ENCODE data around the gene ATP6V1B1. TPM values are rescaled to one million over a fixed set of nuclear protein-coding genes. Genes with fewer than 3 reads are reported as not detected.

Gene ATP6V1B1
- total and polyA plus RNA-seq, 9 of the 15 experiments (the other 6 are each of a cell fraction or from before 2014, with no cell fraction given) = not detected

DNA sequence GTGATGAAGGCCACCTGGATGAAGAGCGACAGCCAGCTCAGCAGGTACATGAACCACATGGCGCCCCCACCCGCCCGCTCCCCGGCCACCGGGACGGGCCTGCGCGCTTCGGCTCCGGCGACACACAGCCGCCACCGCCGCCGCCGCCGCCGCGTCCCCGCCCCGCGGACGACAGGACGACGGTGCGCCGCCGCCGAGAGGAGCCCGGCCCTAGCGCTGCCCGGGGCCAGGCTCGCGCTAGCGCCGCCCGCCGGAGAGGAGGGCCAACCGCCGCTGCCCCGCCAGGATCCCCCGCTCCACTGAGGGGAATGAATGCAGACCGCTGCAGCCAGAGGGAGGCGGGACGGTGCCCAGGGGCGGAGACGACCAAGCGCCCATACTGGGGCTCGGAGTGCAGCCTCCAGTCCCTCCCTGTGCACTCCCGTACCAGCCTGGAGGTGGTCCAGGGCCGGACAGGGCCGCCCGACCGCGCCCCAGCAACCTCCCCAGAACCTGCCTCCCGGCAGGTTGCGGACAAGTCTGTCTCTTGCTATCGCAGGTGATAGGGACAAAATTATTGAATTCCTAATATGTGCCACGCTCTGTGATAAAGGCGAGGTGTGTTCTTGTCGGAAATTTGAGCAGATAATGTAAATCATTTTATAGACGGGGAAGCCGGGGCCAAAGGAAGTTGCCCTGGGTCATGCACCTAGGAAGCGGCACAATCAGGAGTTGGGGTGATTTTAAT lies 59.2 kb downstream of the ATP6V1B1 start, which contains the start of gene TEX261:
Gene TEX261 (minus strand): TSS at position 175 of the 727 bp plus-strand sequence. CDS start 116 bp downstream, at position 59.
- Histone ChIP-seq H3K36me3 (ENCODE audit: control insufficient read depth, insufficient read depth, low read length) (peaks cover 30% of the 10 kb centered on the region), H3K4me3 (peak within 1 kb of the TSS; percentile 87), H3K27ac (ENCODE audit: extremely low read depth, low read depth, low read length) (peak within 1 kb of the TSS; percentile 65), H2AFZ (ENCODE audit: low read depth, low read length) (peak within 1 kb of the TSS; percentile 100), H3K9me1 (ENCODE audit: control insufficient read depth, insufficient read depth, low read length) (no peaks in the 10 kb centered on the region), H4K20me1 (replicated peaks; ENCODE audit: control insufficient read depth, insufficient read depth, low read length) (peaks cover 9% of the 10 kb centered on the region; the same call in 1 of the 2 replicates), H3K4me2 (ENCODE audit: insufficient read depth, low read length) (peak within 1 kb of the TSS; percentile 96), H3K9ac (ENCODE audit: insufficient read depth in 1 of 2, low read depth in 2 of 2, low read length in 2 of 2) (peak within 1 kb of the TSS; percentile 76 to 99), H3K9me3 (replicated peaks; ENCODE audit: control insufficient read depth, insufficient read depth, low read depth, low read length) (no peaks in the 10 kb centered on the region), H3K4me1 (replicated peaks in 1 of 2; ENCODE audit: control insufficient read depth in 2 of 2, insufficient read depth in 2 of 2, low read length in 2 of 2) (peaks cover 12 to 22% of the 10 kb centered on the region in 2 experiments; a peak in 4 of 5 replicates), H3K27me3 (ENCODE audit: control insufficient read depth in 2 of 2, insufficient read depth in 2 of 2, low read length in 2 of 2) (no peaks in the 10 kb centered on the region), H3K79me2 (ENCODE audit: control insufficient read depth, insufficient read depth, low read length) (peaks cover 20% of the 10 kb centered on the region)
- FAIRE-seq (peak; percentile 58), DNase-seq (ENCODE audit: extremely low read depth in 1 of 4, low spot score in 3 of 4) (peak; percentile 91 to 92 (median 91)), ATAC-seq (peak; percentile 98)
- intact Hi-C loops (cut with micrococcal nuclease) (loop anchor here (10.0 kb wide), 1 partner anchor 140 kb away; the partner anchor contains the start of genes MCEE and MPHOSPH10), in situ Hi-C loops (cut with MboI) (no loop called here)
- BruUV-seq (replicated peaks) = no TSS peak
- CTCF ChIA-PET (ENCODE audit: low intra/inter-chr PET ratio) = interaction anchor here (0.6 to 2.2 kb wide), 3 partner anchors 14 to 133 kb away, joined by 3 to 9 read pairs (median 3); no protein-coding TSS in a partner anchor
- 1% methylated on average over 21 of the region's 65 CpGs for WGBS (ENCODE audit: insufficient coverage, low coverage, missing lambda C conversion rate)
- POLR2A ChIA-PET = no interaction called here
- TF ChIP-seq, protein P1, sequence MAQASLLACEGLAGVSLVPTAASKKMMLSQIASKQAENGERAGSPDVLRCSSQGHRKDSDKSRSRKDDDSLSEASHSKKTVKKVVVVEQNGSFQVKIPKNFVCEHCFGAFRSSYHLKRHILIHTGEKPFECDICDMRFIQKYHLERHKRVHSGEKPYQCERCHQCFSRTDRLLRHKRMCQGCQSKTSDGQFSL (CRISPR knock-in tag; IDR thresholded peaks at IDR 0.05) = no peak
- TF ChIP-seq, protein P1 (tag; IDR thresholded peaks at IDR 0.05) = no peak
- TF ChIP-seq, protein P2, sequence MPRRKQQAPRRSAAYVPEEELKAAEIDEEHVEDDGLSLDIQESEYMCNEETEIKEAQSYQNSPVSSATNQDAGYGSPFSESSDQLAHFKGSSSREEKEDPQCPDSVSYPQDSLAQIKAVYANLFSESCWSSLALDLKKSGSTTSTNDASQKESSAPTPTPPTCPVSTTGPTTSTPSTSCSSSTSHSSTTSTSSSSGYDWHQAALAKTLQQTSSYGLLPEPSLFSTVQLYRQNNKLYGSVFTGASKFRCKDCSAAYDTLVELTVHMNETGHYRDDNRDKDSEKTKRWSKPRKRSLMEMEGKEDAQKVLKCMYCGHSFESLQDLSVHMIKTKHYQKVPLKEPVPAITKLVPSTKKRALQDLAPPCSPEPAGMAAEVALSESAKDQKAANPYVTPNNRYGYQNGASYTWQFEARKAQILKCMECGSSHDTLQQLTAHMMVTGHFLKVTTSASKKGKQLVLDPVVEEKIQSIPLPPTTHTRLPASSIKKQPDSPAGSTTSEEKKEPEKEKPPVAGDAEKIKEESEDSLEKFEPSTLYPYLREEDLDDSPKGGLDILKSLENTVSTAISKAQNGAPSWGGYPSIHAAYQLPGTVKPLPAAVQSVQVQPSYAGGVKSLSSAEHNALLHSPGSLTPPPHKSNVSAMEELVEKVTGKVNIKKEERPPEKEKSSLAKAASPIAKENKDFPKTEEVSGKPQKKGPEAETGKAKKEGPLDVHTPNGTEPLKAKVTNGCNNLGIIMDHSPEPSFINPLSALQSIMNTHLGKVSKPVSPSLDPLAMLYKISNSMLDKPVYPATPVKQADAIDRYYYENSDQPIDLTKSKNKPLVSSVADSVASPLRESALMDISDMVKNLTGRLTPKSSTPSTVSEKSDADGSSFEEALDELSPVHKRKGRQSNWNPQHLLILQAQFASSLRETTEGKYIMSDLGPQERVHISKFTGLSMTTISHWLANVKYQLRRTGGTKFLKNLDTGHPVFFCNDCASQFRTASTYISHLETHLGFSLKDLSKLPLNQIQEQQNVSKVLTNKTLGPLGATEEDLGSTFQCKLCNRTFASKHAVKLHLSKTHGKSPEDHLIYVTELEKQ (CRISPR knock-in tag; IDR thresholded peaks at IDR 0.05) = no peak
- TF ChIP-seq ILK (tag; IDR thresholded peaks at IDR 0.05; ENCODE audit: borderline replicate concordance, low read depth) = no peak
- TF ChIP-seq NFE2L1 (tag; IDR thresholded peaks at IDR 0.05; ENCODE audit: borderline replicate concordance, low read depth) = no peak
- no peak for TF ChIP-seq ZNF274 (IDR thresholded peaks at IDR 0.05; ENCODE audit: borderline replicate concordance, low read depth, low read length)
- no peak for TF ChIP-seq ZNF384 (IDR thresholded peaks at IDR 0.05; ENCODE audit: low read depth, low read length)
- no peak for TF ChIP-seq U2AF2 (optimal IDR thresholded peaks at IDR 0.05; ENCODE audit: low read depth, low read length)
- TF ChIP-seq ZNF324 (CRISPR knock-in tag; IDR thresholded peaks at IDR 0.05) = no peak
- TF ChIP-seq, protein P3, sequence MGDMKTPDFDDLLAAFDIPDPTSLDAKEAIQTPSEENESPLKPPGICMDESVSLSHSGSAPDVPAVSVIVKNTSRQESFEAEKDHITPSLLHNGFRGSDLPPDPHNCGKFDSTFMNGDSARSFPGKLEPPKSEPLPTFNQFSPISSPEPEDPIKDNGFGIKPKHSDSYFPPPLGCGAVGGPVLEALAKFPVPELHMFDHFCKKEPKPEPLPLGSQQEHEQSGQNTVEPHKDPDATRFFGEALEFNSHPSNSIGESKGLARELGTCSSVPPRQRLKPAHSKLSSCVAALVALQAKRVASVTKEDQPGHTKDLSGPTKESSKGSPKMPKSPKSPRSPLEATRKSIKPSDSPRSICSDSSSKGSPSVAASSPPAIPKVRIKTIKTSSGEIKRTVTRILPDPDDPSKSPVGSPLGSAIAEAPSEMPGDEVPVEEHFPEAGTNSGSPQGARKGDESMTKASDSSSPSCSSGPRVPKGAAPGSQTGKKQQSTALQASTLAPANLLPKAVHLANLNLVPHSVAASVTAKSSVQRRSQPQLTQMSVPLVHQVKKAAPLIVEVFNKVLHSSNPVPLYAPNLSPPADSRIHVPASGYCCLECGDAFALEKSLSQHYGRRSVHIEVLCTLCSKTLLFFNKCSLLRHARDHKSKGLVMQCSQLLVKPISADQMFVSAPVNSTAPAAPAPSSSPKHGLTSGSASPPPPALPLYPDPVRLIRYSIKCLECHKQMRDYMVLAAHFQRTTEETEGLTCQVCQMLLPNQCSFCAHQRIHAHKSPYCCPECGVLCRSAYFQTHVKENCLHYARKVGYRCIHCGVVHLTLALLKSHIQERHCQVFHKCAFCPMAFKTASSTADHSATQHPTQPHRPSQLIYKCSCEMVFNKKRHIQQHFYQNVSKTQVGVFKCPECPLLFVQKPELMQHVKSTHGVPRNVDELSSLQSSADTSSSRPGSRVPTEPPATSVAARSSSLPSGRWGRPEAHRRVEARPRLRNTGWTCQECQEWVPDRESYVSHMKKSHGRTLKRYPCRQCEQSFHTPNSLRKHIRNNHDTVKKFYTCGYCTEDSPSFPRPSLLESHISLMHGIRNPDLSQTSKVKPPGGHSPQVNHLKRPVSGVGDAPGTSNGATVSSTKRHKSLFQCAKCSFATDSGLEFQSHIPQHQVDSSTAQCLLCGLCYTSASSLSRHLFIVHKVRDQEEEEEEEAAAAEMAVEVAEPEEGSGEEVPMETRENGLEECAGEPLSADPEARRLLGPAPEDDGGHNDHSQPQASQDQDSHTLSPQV (IDR thresholded peaks at IDR 0.05) = no peak
- TF ChIP-seq LCOR (CRISPR knock-in tag; IDR thresholded peaks at IDR 0.05) = no peak
- no peak for TF ChIP-seq ZNF146 (CRISPR knock-in tag; IDR thresholded peaks at IDR 0.05; ENCODE audit: unreplicated experiment)
- no peak for TF ChIP-seq NUFIP1 (IDR thresholded peaks at IDR 0.05; ENCODE audit: partially characterized antibody)
